ENCODE measurements around the gene IL13RA1.
"Not testable (repeated sequence)": the region's sequence is repeated elsewhere in the genome, so short reads cannot be mapped to it uniquely, and the experiment has no call there.

The IL13RA1 gene

GRCh38 chrX:118780509-118780908 is 53.1 kb downstream of the IL13RA1 start:
- Histone ChIP-seq H3K4me3 (ENCODE audit: extremely low read depth, insufficient read depth, low read length, poor library complexity, severe bottlenecking) (no peak overlapping the region), H3K4me1 (ENCODE audit: control insufficient read depth, insufficient read depth, low read length, poor library complexity, severe bottlenecking) (no peaks in the 10 kb centered on the region), H3K36me3 (ENCODE audit: control insufficient read depth, insufficient read depth, low read length) (no peaks in the 10 kb centered on the region), H3K9me3 (ENCODE audit: control insufficient read depth, low read length) (no peaks in the 10 kb centered on the region), H3K27ac (ENCODE audit: low read depth, low read length, severe bottlenecking) (no peak overlapping the region)
- no CpG with 5 or more reads among the region's 2 CpGs for WGBS, 2 experiments (ENCODE audit: insufficient coverage in 2 of 2)

GRCh38 chrX:118780911-118781310 is 53.5 kb downstream of the IL13RA1 start:
- Histone ChIP-seq H3K36me3 (ENCODE audit: control insufficient read depth, insufficient read depth, low read length) (no peaks in the 10 kb centered on the region), H3K4me1 (ENCODE audit: control insufficient read depth, insufficient read depth, low read length, poor library complexity, severe bottlenecking) (no peaks in the 10 kb centered on the region), H3K4me3 (ENCODE audit: extremely low read depth, insufficient read depth, low read length, poor library complexity, severe bottlenecking) (no peak overlapping the region), H3K9me3 (ENCODE audit: control insufficient read depth, low read length) (no peaks in the 10 kb centered on the region), H3K27ac (ENCODE audit: low read depth, low read length, severe bottlenecking) (no peak overlapping the region)
- no CpG with 5 or more reads among the region's 1 CpG for WGBS, 2 experiments (ENCODE audit: insufficient coverage in 2 of 2)

- Histone ChIP-seq H3K4me1 (ENCODE audit: control insufficient read depth, insufficient read depth, low read length, poor library complexity, severe bottlenecking) (no peaks in the 10 kb centered on the region), H3K36me3 (ENCODE audit: control insufficient read depth, insufficient read depth, low read length) (no peaks in the 10 kb centered on the region), H3K4me3 (ENCODE audit: extremely low read depth, insufficient read depth, low read length, poor library complexity, severe bottlenecking) (no peak overlapping the region), H3K9me3 (ENCODE audit: control insufficient read depth, low read length) (no peaks in the 10 kb centered on the region), H3K27ac (ENCODE audit: low read depth, low read length, severe bottlenecking) (no peak overlapping the region)
- 92% methylated on average over 2 of the region's 5 CpGs; no CpG with 5 or more reads in 1 of the 2 experiments for WGBS, 2 experiments (ENCODE audit: insufficient coverage in 2 of 2)
These were observed 68.3 kb downstream of the IL13RA1 start for GRCh38 chrX:118795528-118796280.

GRCh38 chrX:118802857-118803256 is 75.5 kb downstream of the IL13RA1 start:
- no CpG with 5 or more reads among the region's 1 CpG for WGBS, 2 experiments (ENCODE audit: insufficient coverage in 2 of 2)
- H3K4me1 ChIP-seq (ENCODE audit: control insufficient read depth, insufficient read depth, low read length, poor library complexity, severe bottlenecking) = no peaks in the 10 kb centered on the region
- H3K9me3 ChIP-seq (ENCODE audit: control insufficient read depth, low read length) = no peaks in the 10 kb centered on the region
- no peak overlapping the region for H3K27ac ChIP-seq (ENCODE audit: low read depth, low read length, severe bottlenecking)
- H3K4me3 ChIP-seq (ENCODE audit: extremely low read depth, insufficient read depth, low read length, poor library complexity, severe bottlenecking) = no peak overlapping the region
- H3K36me3 ChIP-seq (ENCODE audit: control insufficient read depth, insufficient read depth, low read length) = no peaks in the 10 kb centered on the region

- WGBS, 2 experiments (ENCODE audit: insufficient coverage in 2 of 2) = 60 to 79% methylated on average over 2 to 3 of the region's 4 CpGs
- Histone ChIP-seq H3K4me1 (ENCODE audit: control insufficient read depth, insufficient read depth, low read length, poor library complexity, severe bottlenecking) (no peaks in the 10 kb centered on the region), H3K9me3 (ENCODE audit: control insufficient read depth, low read length) (no peaks in the 10 kb centered on the region), H3K4me3 (ENCODE audit: extremely low read depth, insufficient read depth, low read length, poor library complexity, severe bottlenecking) (no peak overlapping the region), H3K36me3 (ENCODE audit: control insufficient read depth, insufficient read depth, low read length) (no peaks in the 10 kb centered on the region), H3K27ac (ENCODE audit: low read depth, low read length, severe bottlenecking) (no peak overlapping the region)
These were observed 80.0 kb downstream of the IL13RA1 start for GRCh38 chrX:118807151-118808017.

- WGBS, 2 experiments (ENCODE audit: insufficient coverage in 2 of 2) = 80% methylated on average over 1 of the region's 4 CpGs; no CpG with 5 or more reads in 1 of the 2 experiments
- H3K27ac ChIP-seq (ENCODE audit: low read depth, low read length, severe bottlenecking); H3K36me3 ChIP-seq (ENCODE audit: control insufficient read depth, insufficient read depth, low read length); H3K4me3 ChIP-seq (ENCODE audit: extremely low read depth, insufficient read depth, low read length, poor library complexity, severe bottlenecking); H3K4me1 ChIP-seq (ENCODE audit: control insufficient read depth, insufficient read depth, low read length, poor library complexity, severe bottlenecking); H3K9me3 ChIP-seq (ENCODE audit: control insufficient read depth, low read length): not testable (repeated sequence)
These were observed 89.9 kb downstream of the IL13RA1 start for GRCh38 chrX:118817257-118817656.

GRCh38 chrX:118823263-118824172 is 96.1 kb downstream of the IL13RA1 start, which contains the start of gene ZCCHC12:
Gene ZCCHC12, plus strand, starts transcription at chrX:118823824. Its CDS starts 1,421 bp downstream, at chrX:118825245.
- Histone ChIP-seq H3K4me3 (ENCODE audit: extremely low read depth, insufficient read depth, low read length, poor library complexity, severe bottlenecking) (peak within 1 kb of the TSS; percentile 23), H3K36me3 (ENCODE audit: control insufficient read depth, insufficient read depth, low read length) (no peaks in the 10 kb centered on the region), H3K4me1 (ENCODE audit: control insufficient read depth, insufficient read depth, low read length, poor library complexity, severe bottlenecking) (no peaks in the 10 kb centered on the region), H3K9me3 (ENCODE audit: control insufficient read depth, low read length) (no peaks in the 10 kb centered on the region), H3K27ac (ENCODE audit: low read depth, low read length, severe bottlenecking) (no peak within 1 kb of the TSS)
- 2% methylated on average over 10 of the region's 51 CpGs; no CpG with 5 or more reads in 1 of the 2 experiments for WGBS, 2 experiments (ENCODE audit: insufficient coverage in 2 of 2)

GRCh38 chrX:118824173-118824730 is 96.8 kb downstream of the IL13RA1 start:
- WGBS, 2 experiments (ENCODE audit: insufficient coverage in 2 of 2) = 4% methylated on average over 4 of the region's 22 CpGs; no CpG with 5 or more reads in 1 of the 2 experiments
- no peaks in the 10 kb centered on the region for H3K4me1 ChIP-seq (ENCODE audit: control insufficient read depth, insufficient read depth, low read length, poor library complexity, severe bottlenecking)
- no peaks in the 10 kb centered on the region for H3K9me3 ChIP-seq (ENCODE audit: control insufficient read depth, low read length)
- H3K4me3 ChIP-seq (ENCODE audit: extremely low read depth, insufficient read depth, low read length, poor library complexity, severe bottlenecking) = peak overlapping the region; percentile 23
- H3K36me3 ChIP-seq (ENCODE audit: control insufficient read depth, insufficient read depth, low read length) = no peaks in the 10 kb centered on the region
- H3K27ac ChIP-seq (ENCODE audit: low read depth, low read length, severe bottlenecking) = no peak overlapping the region

GRCh38 chrX:118825227-118825626 is 97.8 kb downstream of the IL13RA1 start:
- no peak overlapping the region for H3K4me3 ChIP-seq (ENCODE audit: extremely low read depth, insufficient read depth, low read length, poor library complexity, severe bottlenecking)
- H3K36me3 ChIP-seq (ENCODE audit: control insufficient read depth, insufficient read depth, low read length) = no peaks in the 10 kb centered on the region
- WGBS, 2 experiments (ENCODE audit: insufficient coverage in 2 of 2) = 8 to 21% methylated on average over 2 to 4 of the region's 16 CpGs

More at GRCh38 chrX:118825227-118825626, 97.8 kb downstream of the IL13RA1 start:
- Histone ChIP-seq H3K4me1 (ENCODE audit: control insufficient read depth, insufficient read depth, low read length, poor library complexity, severe bottlenecking) (no peaks in the 10 kb centered on the region), H3K27ac (ENCODE audit: low read depth, low read length, severe bottlenecking) (no peak overlapping the region), H3K9me3 (ENCODE audit: control insufficient read depth, low read length) (no peaks in the 10 kb centered on the region)

Measured in mesodermal cell (in vitro differentiated cells).